ENCODE data around the gene TBC1D14.

Gene TBC1D14

DNA sequence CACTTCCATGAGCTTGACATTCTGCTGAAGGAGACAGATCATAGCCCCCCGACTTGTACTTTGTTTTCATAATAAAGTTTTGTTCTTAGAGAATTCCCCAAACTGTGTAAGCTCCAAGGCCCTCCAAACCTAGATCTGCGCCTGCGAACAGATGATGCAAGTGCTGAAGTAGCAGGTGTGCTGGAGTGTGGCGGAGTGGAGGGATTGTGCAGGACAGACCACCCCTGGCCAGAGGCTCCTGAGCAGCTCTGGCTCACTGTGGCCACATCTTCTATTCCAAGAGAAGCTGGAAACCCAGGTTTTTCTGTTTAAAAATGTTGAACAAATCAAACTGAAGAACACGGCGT is 46.4 kb downstream of the TBC1D14 start:
- no peak overlapping the region for H3K4me3 ChIP-seq (replicated peaks; ENCODE audit: low read depth, low read length)
- TF ChIP-seq, protein P1, sequence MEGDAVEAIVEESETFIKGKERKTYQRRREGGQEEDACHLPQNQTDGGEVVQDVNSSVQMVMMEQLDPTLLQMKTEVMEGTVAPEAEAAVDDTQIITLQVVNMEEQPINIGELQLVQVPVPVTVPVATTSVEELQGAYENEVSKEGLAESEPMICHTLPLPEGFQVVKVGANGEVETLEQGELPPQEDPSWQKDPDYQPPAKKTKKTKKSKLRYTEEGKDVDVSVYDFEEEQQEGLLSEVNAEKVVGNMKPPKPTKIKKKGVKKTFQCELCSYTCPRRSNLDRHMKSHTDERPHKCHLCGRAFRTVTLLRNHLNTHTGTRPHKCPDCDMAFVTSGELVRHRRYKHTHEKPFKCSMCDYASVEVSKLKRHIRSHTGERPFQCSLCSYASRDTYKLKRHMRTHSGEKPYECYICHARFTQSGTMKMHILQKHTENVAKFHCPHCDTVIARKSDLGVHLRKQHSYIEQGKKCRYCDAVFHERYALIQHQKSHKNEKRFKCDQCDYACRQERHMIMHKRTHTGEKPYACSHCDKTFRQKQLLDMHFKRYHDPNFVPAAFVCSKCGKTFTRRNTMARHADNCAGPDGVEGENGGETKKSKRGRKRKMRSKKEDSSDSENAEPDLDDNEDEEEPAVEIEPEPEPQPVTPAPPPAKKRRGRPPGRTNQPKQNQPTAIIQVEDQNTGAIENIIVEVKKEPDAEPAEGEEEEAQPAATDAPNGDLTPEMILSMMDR (IDR thresholded peaks at IDR 0.05; ENCODE audit: insufficient read depth, low read length, poor library complexity, severe bottlenecking) = no peak
- no peaks in the 10 kb centered on the region for H3K27me3 ChIP-seq (replicated peaks; ENCODE audit: control insufficient read depth, insufficient read depth, low read length)
- no peaks in the 10 kb centered on the region for H3K36me3 ChIP-seq (ENCODE audit: control insufficient read depth, insufficient read depth, low read length)
- DNase-seq (ENCODE audit: extremely low read depth, insufficient read length) = no peak

GRCh38 chr4:6956434-6957147 is 47.0 kb downstream of the TBC1D14 start:
- H3K27me3 ChIP-seq (replicated peaks; ENCODE audit: control insufficient read depth, insufficient read depth, low read length) = no peaks in the 10 kb centered on the region
- no peak for DNase-seq (ENCODE audit: extremely low read depth, insufficient read length)
- H3K36me3 ChIP-seq (ENCODE audit: control insufficient read depth, insufficient read depth, low read length) = no peaks in the 10 kb centered on the region
- TF ChIP-seq, protein P1 (IDR thresholded peaks at IDR 0.05; ENCODE audit: insufficient read depth, low read length, poor library complexity, severe bottlenecking) = no peak
- H3K4me3 ChIP-seq (replicated peaks; ENCODE audit: low read depth, low read length) = no peak overlapping the region

DNA sequence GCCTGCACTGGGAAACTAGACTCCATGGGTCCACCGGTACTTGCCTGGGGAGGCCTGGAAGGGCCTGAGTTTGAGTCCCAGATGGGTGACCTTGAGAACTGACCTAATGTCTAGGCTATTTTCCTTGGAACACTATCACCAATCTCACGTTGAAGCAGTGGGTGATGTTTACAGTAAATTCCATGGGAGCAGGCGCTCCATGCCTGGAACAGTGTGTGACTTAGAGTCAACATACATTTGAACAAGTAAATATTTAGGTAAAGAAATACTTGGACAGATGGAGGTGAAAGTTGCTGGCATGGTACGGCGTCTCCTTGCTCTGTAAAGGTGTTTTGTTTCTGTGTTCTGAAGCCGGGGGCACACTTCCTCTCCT is 47.5 kb downstream of the TBC1D14 start:
- no peak overlapping the region for H3K4me3 ChIP-seq (replicated peaks; ENCODE audit: low read depth, low read length)
- H3K36me3 ChIP-seq (ENCODE audit: control insufficient read depth, insufficient read depth, low read length) = no peaks in the 10 kb centered on the region
- TF ChIP-seq, protein P1 (IDR thresholded peaks at IDR 0.05; ENCODE audit: insufficient read depth, low read length, poor library complexity, severe bottlenecking) = no peak
- H3K27me3 ChIP-seq (replicated peaks; ENCODE audit: control insufficient read depth, insufficient read depth, low read length) = no peaks in the 10 kb centered on the region
- no peak for DNase-seq (ENCODE audit: extremely low read depth, insufficient read length)

DNA sequence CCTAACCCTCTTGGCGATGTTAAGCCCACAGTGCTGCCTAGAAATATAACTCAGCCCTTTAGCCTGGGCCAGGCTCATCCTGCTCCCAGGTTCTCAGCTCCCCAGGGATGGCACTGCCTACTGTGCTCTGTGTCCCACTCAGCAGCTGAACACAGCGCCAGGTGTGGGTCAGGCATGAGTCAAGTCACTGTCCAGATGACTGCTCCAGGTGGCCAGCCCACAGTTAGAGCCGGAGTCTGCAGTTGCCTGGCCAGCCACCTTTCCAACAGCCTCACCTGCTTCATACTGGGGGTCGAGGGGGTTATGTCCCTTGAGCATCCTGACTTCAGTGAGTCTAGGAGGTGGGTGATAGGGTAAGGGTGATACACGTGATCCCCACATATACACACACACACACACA is 48.4 kb downstream of the TBC1D14 start:
- Histone ChIP-seq H3K27me3 (replicated peaks; ENCODE audit: control insufficient read depth, insufficient read depth, low read length) (no peaks in the 10 kb centered on the region), H3K4me3 (replicated peaks; ENCODE audit: low read depth, low read length) (no peak overlapping the region), H3K36me3 (ENCODE audit: control insufficient read depth, insufficient read depth, low read length) (no peaks in the 10 kb centered on the region)
- TF ChIP-seq, protein P1 (IDR thresholded peaks at IDR 0.05; ENCODE audit: insufficient read depth, low read length, poor library complexity, severe bottlenecking) = no peak
- DNase-seq (ENCODE audit: extremely low read depth, insufficient read length) = no peak

DNA sequence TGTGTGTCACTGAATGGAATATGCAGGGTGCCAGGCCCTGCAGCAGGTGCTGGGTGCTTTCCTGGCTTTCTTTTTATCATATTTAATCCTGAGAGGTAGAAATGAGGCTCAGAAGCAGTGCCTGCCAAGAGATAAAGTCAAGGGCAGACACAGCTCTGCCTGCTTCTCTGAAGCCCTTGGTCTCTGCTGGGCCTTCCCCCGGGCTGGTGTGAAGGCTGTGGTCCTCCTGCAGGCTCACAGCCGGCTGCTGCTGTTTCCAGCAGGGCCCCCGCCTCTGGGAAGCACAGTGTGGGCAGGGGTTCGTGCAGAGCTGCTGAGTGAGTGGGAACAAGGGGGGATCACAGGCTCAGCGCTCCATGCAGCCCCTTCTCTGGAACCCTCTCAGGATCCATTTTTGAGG is 49.6 kb downstream of the TBC1D14 start:
- no peak for DNase-seq (ENCODE audit: extremely low read depth, insufficient read length)
- H3K27me3 ChIP-seq (replicated peaks; ENCODE audit: control insufficient read depth, insufficient read depth, low read length) = no peaks in the 10 kb centered on the region

More for the DNA sequence above, 49.6 kb downstream of the TBC1D14 start:
- H3K4me3 ChIP-seq (replicated peaks; ENCODE audit: low read depth, low read length) = no peak overlapping the region
- TF ChIP-seq, protein P1 (IDR thresholded peaks at IDR 0.05; ENCODE audit: insufficient read depth, low read length, poor library complexity, severe bottlenecking) = no peak
- no peaks in the 10 kb centered on the region for H3K36me3 ChIP-seq (ENCODE audit: control insufficient read depth, insufficient read depth, low read length)

Measured in GM06990 (cell line).